Liver (tissue), 9 donors: ENCODE results near the gene ZNF33B. TPM values are rescaled to one million over a fixed set of nuclear protein-coding genes. Genes with fewer than 3 reads are reported as not detected.

Experiments
- DNase-seq: peaks from one replicate; pipeline ENCODE4 v3.0.0-alpha.2; 2017; ENCODE audit warnings: low spot score
- H3K27ac ChIP-seq, 2 donors: one replicate each; pipeline ENCODE4 v1.7.0; 2013; ENCODE audit warnings: inconsistent platforms in 2 of 2, low read length in 2 of 2, control low read depth in 1 of 2, low read depth in 1 of 2, mild to moderate bottlenecking in 1 of 2
- H3K27me3 ChIP-seq, 4 donors: one replicate each; pipeline versions ENCODE4 v1.6.1 to v1.7.0; 2013; ENCODE audit warnings: low read length in 3 of 4, inconsistent platforms in 1 of 4, mild to moderate bottlenecking in 1 of 4, moderate library complexity in 1 of 4; ENCODE audit not compliant: control insufficient read depth in 4 of 4, insufficient read depth in 4 of 4
- H3K36me3 ChIP-seq, 4 donors: one replicate each; pipeline versions ENCODE4 v1.6.1 to v1.7.0; 2013; ENCODE audit warnings: low read length in 3 of 4, mild to moderate bottlenecking in 3 of 4, low read depth in 1 of 4, moderate library complexity in 1 of 4; ENCODE audit not compliant: control insufficient read depth in 4 of 4, insufficient read depth in 3 of 4
- H3K4me1 ChIP-seq, 4 donors: one replicate each; pipeline versions ENCODE4 v1.6.1 to v1.7.0; 2013; ENCODE audit warnings: low read length in 3 of 4, mild to moderate bottlenecking in 3 of 4, moderate library complexity in 1 of 4; ENCODE audit not compliant: control insufficient read depth in 4 of 4, insufficient read depth in 4 of 4
- H3K4me3 ChIP-seq, 3 donors: one replicate each; pipeline versions ENCODE4 v1.6.1 to v1.7.0; 2013; ENCODE audit warnings: low read length in 3 of 3, control low read depth in 1 of 3, low read depth in 1 of 3, mild to moderate bottlenecking in 1 of 3
- H3K9ac ChIP-seq, 2 donors: one replicate each; pipeline ENCODE4 v1.7.0; 2013; ENCODE audit warnings: low read length in 2 of 2, mild to moderate bottlenecking in 2 of 2, moderate library complexity in 2 of 2, control low read depth in 1 of 2, low read depth in 1 of 2
- H3K9me3 ChIP-seq, 4 donors: one replicate each; pipeline versions ENCODE4 v1.6.1 to v1.7.0; 2013; ENCODE audit warnings: low read length in 3 of 4; ENCODE audit not compliant: control insufficient read depth in 4 of 4
- ATF3 ChIP-seq: IDR thresholded peaks from 2 replicates; pipeline ENCODE4 v1.6.1; 2016; ENCODE audit warnings: antibody characterized with exemption
- CTCF ChIP-seq: fragments of 150-350 bp; IDR thresholded peaks from 2 replicates; pipeline ENCODE4 v1.5.1; 2017; ENCODE audit warnings: improper control_type of control experiment, low read depth, low read length; ENCODE audit not compliant: missing input control
- EGR1 ChIP-seq, 2 donors: IDR thresholded peaks; 2 replicates each; pipeline ENCODE4 v1.6.1; 2016 to 2018; ENCODE audit warnings: antibody characterized with exemption in 2 of 2, low read depth in 2 of 2
- FOXA1 ChIP-seq: IDR thresholded peaks from 2 replicates; pipeline ENCODE4 v1.6.1; 2016; ENCODE audit warnings: antibody characterized with exemption
- FOXA2 ChIP-seq: IDR thresholded peaks from 2 replicates; pipeline ENCODE4 v1.6.1; 2016; ENCODE audit warnings: antibody characterized with exemption
- GABPA ChIP-seq, 2 donors: IDR thresholded peaks in 1 of 2; conservative IDR thresholded peaks in 1 of 2; 2 replicates each; pipeline ENCODE4 v1.6.1; 2016; ENCODE audit warnings: antibody characterized with exemption in 2 of 2, mild to moderate bottlenecking in 1 of 2, moderate library complexity in 1 of 2
- HNF4A ChIP-seq, 2 donors: conservative IDR thresholded peaks; 2 replicates each; pipeline ENCODE4 v1.6.1; 2016; ENCODE audit warnings: antibody characterized with exemption in 2 of 2, mild to moderate bottlenecking in 2 of 2
- HNF4G ChIP-seq: IDR thresholded peaks from 2 replicates; pipeline ENCODE4 v1.6.1; 2016; ENCODE audit warnings: antibody characterized with exemption
- JUND ChIP-seq, 2 donors: IDR thresholded peaks; 2 replicates each; pipeline ENCODE4 v1.6.1; 2016; ENCODE audit warnings: antibody characterized with exemption in 2 of 2
- MAX ChIP-seq: IDR thresholded peaks from 2 replicates; pipeline ENCODE4 v1.6.1; 2016; ENCODE audit warnings: antibody characterized with exemption
- NR2F2 ChIP-seq: IDR thresholded peaks from 2 replicates; pipeline ENCODE4 v1.6.1; 2016; ENCODE audit warnings: antibody characterized with exemption
- RAD21 ChIP-seq, 2 donors: IDR thresholded peaks; 2 replicates each; pipeline ENCODE4 v1.6.1; 2016; ENCODE audit warnings: antibody characterized with exemption in 2 of 2, mild to moderate bottlenecking in 2 of 2
- REST ChIP-seq: IDR thresholded peaks from 2 replicates; pipeline ENCODE4 v1.6.1; 2016; ENCODE audit warnings: antibody characterized with exemption, mild to moderate bottlenecking
- RXRA ChIP-seq, 2 donors: IDR thresholded peaks; 2 replicates each; pipeline ENCODE4 v1.6.1; 2017 to 2018; ENCODE audit warnings: antibody characterized with exemption in 2 of 2, mild to moderate bottlenecking in 1 of 2
- SP1 ChIP-seq: IDR thresholded peaks from 2 replicates; pipeline ENCODE4 v1.6.1; 2018; ENCODE audit warnings: antibody characterized with exemption, mild to moderate bottlenecking
- TAF1 ChIP-seq: conservative IDR thresholded peaks from 2 replicates; pipeline ENCODE4 v1.6.1; 2016; ENCODE audit warnings: antibody characterized with exemption, mild to moderate bottlenecking
- YY1 ChIP-seq: IDR thresholded peaks from 2 replicates; pipeline ENCODE4 v1.6.1; 2016; ENCODE audit warnings: antibody characterized with exemption, mild to moderate bottlenecking
- ZBTB33 ChIP-seq: IDR thresholded peaks from 2 replicates; pipeline ENCODE4 v1.6.1; 2016; ENCODE audit warnings: antibody characterized with exemption
- WGBS: extraction: QIAGEN DNeasy Blood & Tissue Kit; methylation state at CpG from one replicate; pipeline ENCODE4 v1.1.7; 2013; 5-methylcytosine and 5-hydroxymethylcytosine counted together
- polyA plus RNA-seq, 2 donors: library from polyadenylated mRNA; stranded (reverse) in 1 of 2; unstranded in 1 of 2; fragments of 200-250 nt in 1 of 2; fragments of >200 nt in 1 of 2; fragmentation: Nextera tagmentation in 1 of 2; extraction: Ambion mirVana in 1 of 2; gene quantifications; one replicate each; pipeline versions ENCODE4 v1.2.1 to v1.2.3, GENCODE V29; 2013 to 2015
- total RNA-seq, 2 donors: library from RNA; depleted of rRNA; stranded (reverse); fragments of >200 nt; gene quantifications; one replicate each; pipeline ENCODE4 v1.2.3, GENCODE V29; 2014
- donor health status: healthy.
- donor health status: healthy.
- donor health status: healthy.
- donor health status: healthy.
- donor health status: healthy.

The ZNF33B gene
- total and polyA plus RNA-seq, 4 donors, result 5.6 to 16.0 (median 8.5) TPM

GRCh38 chr10:42544945-42545344 lies 93.4 kb downstream of the ZNF33B start (continued):
- TF ChIP-seq CTCF, result no peak

- H3K4me3 ChIP-seq, result no peak overlapping the region
- no peak for DNase-seq
- H3K9me3 ChIP-seq, result peaks cover 4 to 15% (median 11%) of the 10 kb centered on the region in 4 donors
- no peaks in the 10 kb centered on the region for H3K27me3 ChIP-seq
- H3K4me1 ChIP-seq, result no peaks in the 10 kb centered on the region
- TF ChIP-seq NR2F2, result no peak
- no peak for TF ChIP-seq RAD21 (IDR thresholded peaks at IDR 0.05)
- TF ChIP-seq REST, result no peak
- TF ChIP-seq CTCF, result no peak
- TF ChIP-seq ATF3, result no peak
- TF ChIP-seq FOXA2, result no peak
- no peak for TF ChIP-seq YY1
- no peak for TF ChIP-seq FOXA1
- no peak for TF ChIP-seq HNF4A (conservative IDR thresholded peaks at IDR 0.05)
- TF ChIP-seq EGR1 (IDR thresholded peaks at IDR 0.05; ENCODE audit: low read depth in 2 of 2), result no peak
- TF ChIP-seq GABPA (IDR thresholded peaks at IDR 0.05 in 1 of 2, conservative IDR thresholded peaks at IDR 0.05 in 1 of 2), result no peak
- no peak for TF ChIP-seq RXRA (IDR thresholded peaks at IDR 0.05)
- TF ChIP-seq TAF1, result no peak
- no peak for TF ChIP-seq SP1
- no peak for TF ChIP-seq MAX
- no peak for TF ChIP-seq JUND (IDR thresholded peaks at IDR 0.05)
- no peak for TF ChIP-seq ZBTB33
- no peak for TF ChIP-seq HNF4G
- H3K9ac ChIP-seq, result no peak overlapping the region
- peaks cover 0 to 8% (median 3%) of the 10 kb centered on the region in 4 donors for H3K36me3 ChIP-seq
- no peak overlapping the region for H3K27ac ChIP-seq
- 92% methylated on average over 5 of the region's 5 CpGs for WGBS
These were observed 94.5 kb downstream of the ZNF33B start for GRCh38 chr10:42543840-42544372.
